Neural cell (in vitro differentiated cells): Measurements from ENCODE around the gene ASXL1. TPM values are rescaled to one million over a fixed set of nuclear protein-coding genes. Genes with fewer than 3 reads are reported as not detected.

Source experiments
- H2AFZ ChIP-seq: fragments of 200-600, 300-800 bp; sonication (generic), shearing (Covaris generic); 2 replicates; pipeline ENCODE4 v1.6.0; 2014; ENCODE audit warnings: low read depth, mild to moderate bottlenecking, antibody characterized with exemption, low read length, moderate library complexity
- H3F3A ChIP-seq: fragments of 200-600 bp; shearing (Covaris generic); 2 replicates; pipeline ENCODE4 v1.6.1; 2016; ENCODE audit warnings: mild to moderate bottlenecking, moderate library complexity, mixed read lengths, antibody characterized with exemption, low read length; ENCODE audit not compliant: insufficient read depth, poor library complexity, severe bottlenecking
- H3K27ac ChIP-seq: fragments of 200-600, 300-800 bp; sonication (generic), shearing (Covaris generic); 2 replicates; pipeline ENCODE4 v1.5.1; 2014; ENCODE audit warnings: mild to moderate bottlenecking, low read length, moderate library complexity
- H3K27me3 ChIP-seq: fragments of 300-800, 200-600 bp; sonication (generic), shearing (Covaris generic); 2 replicates; pipeline ENCODE4 v1.6.0; 2014; ENCODE audit warnings: mild to moderate bottlenecking, low read depth, low read length, moderate library complexity; ENCODE audit not compliant: insufficient read depth
- H3K36me3 ChIP-seq: fragments of 300-800, 200-600 bp; sonication (generic), shearing (Covaris generic); 2 replicates; pipeline ENCODE4 v1.5.1; 2014; ENCODE audit warnings: mild to moderate bottlenecking, antibody characterized with exemption, low read length, moderate library complexity; ENCODE audit not compliant: insufficient read depth
- H3K4me2 ChIP-seq: fragments of 300-800, 200-600 bp; sonication (generic), shearing (Covaris generic); 2 replicates; pipeline ENCODE4 v1.6.0; 2014; ENCODE audit warnings: mild to moderate bottlenecking, low read length
- H3K4me3 ChIP-seq: fragments of 300-800, 200-600 bp; sonication (generic), shearing (Covaris generic); 2 replicates; pipeline ENCODE4 v1.5.1; 2014; ENCODE audit warnings: mild to moderate bottlenecking, low read length, moderate library complexity
- H3K79me2 ChIP-seq: fragments of 200-600 bp; shearing (Covaris generic); replicated peaks from 2 replicates; pipeline ENCODE4 v1.6.0; 2014; ENCODE audit warnings: mild to moderate bottlenecking, low read length, moderate library complexity; ENCODE audit not compliant: insufficient read depth
- H3K9ac ChIP-seq: fragments of 300-800, 200-600 bp; sonication (generic), shearing (Covaris generic); 2 replicates; pipeline ENCODE4 v1.6.1; 2016; ENCODE audit warnings: mild to moderate bottlenecking, low read length, mixed read lengths
- H3K9me2 ChIP-seq: fragments of 200-600 bp; shearing (Covaris generic); 2 replicates; pipeline ENCODE4 v1.6.1; 2016; ENCODE audit warnings: mild to moderate bottlenecking, low read length, mixed read lengths; ENCODE audit not compliant: insufficient read depth
- H3K9me3 ChIP-seq: fragments of 200-600, 300-800 bp; sonication (generic), shearing (Covaris generic); 2 replicates; pipeline ENCODE4 v1.6.1; 2016; ENCODE audit warnings: mild to moderate bottlenecking, mixed run types, low read length, moderate library complexity, mixed read lengths
- H4K20me1 ChIP-seq: fragments of 200-600 bp; shearing (Covaris generic); 2 replicates; pipeline ENCODE4 v1.6.1; 2016; ENCODE audit warnings: mild to moderate bottlenecking, mixed run types; ENCODE audit not compliant: insufficient read depth
- CTCF ChIP-seq: fragments of 450-650 bp; IDR thresholded peaks from 2 replicates; pipeline ENCODE4 v1.5.1; 2014; ENCODE audit warnings: antibody characterized with exemption, mild to moderate bottlenecking, moderate library complexity; ENCODE audit not compliant: poor library complexity, severe bottlenecking
- EP300 ChIP-seq: fragments of 450-650 bp; conservative IDR thresholded peaks from 2 replicates; pipeline ENCODE4 v1.6.1; 2014; ENCODE audit warnings: antibody characterized with exemption, mild to moderate bottlenecking, moderate library complexity; ENCODE audit not compliant: poor library complexity, severe bottlenecking
- MXI1 ChIP-seq: fragments of 450-650 bp; conservative IDR thresholded peaks from 2 replicates; pipeline ENCODE4 v1.6.1; 2014; ENCODE audit warnings: antibody characterized with exemption, mild to moderate bottlenecking; ENCODE audit not compliant: poor library complexity, severe bottlenecking
- POLR2AphosphoS5 ChIP-seq: IDR thresholded peaks from 2 replicates; pipeline ENCODE4 v1.6.1; 2012
- SMC3 ChIP-seq: fragments of 450-650 bp; conservative IDR thresholded peaks from 2 replicates; pipeline ENCODE4 v1.6.1; 2014; ENCODE audit warnings: antibody characterized with exemption, mild to moderate bottlenecking, moderate library complexity; ENCODE audit not compliant: poor library complexity
- TAF1 ChIP-seq: IDR thresholded peaks from 2 replicates; pipeline ENCODE4 v1.6.1; 2012; ENCODE audit warnings: low read depth
- polyA plus RNA-seq: library from polyadenylated mRNA; depleted of rRNA; stranded (reverse); fragments of >200 nt; gene quantifications from 2 replicates; pipeline ENCODE4 v1.2.3, GENCODE V29; 2014
- TF ChIP-seq, protein P1 (sequence below): IDR thresholded peaks from 2 replicates; pipeline ENCODE4 v1.6.1; 2012; ENCODE audit warnings: borderline replicate concordance

Gene ASXL1
- polyA plus RNA-seq, 1 donor from 2014 or later, result 45.9 TPM

GRCh38 chr20:32488066-32488838 lies 130.1 kb downstream of the ASXL1 start:
- H3K9me2 ChIP-seq, result no peaks in the 10 kb centered on the region
- peaks cover 5% of the 10 kb centered on the region for H3K79me2 ChIP-seq
- H3K4me2 ChIP-seq, result no peak overlapping the region
- no peak overlapping the region for H2AFZ ChIP-seq
- H3K9ac ChIP-seq, result no peak overlapping the region
- H3K4me3 ChIP-seq, result no peak overlapping the region
- no peaks in the 10 kb centered on the region for H3K36me3 ChIP-seq
- H4K20me1 ChIP-seq, result no peaks in the 10 kb centered on the region
- peaks cover 6% of the 10 kb centered on the region for H3F3A ChIP-seq
- no peaks in the 10 kb centered on the region for H3K27me3 ChIP-seq
- H3K9me3 ChIP-seq, result no peaks in the 10 kb centered on the region
- H3K27ac ChIP-seq, result no peak overlapping the region
- TF ChIP-seq CTCF (no peak), SMC3 (no peak), POLR2AphosphoS5 (no peak), EP300 (no peak), TAF1 (no peak), MXI1 (no peak)
- TF ChIP-seq, protein P1, sequence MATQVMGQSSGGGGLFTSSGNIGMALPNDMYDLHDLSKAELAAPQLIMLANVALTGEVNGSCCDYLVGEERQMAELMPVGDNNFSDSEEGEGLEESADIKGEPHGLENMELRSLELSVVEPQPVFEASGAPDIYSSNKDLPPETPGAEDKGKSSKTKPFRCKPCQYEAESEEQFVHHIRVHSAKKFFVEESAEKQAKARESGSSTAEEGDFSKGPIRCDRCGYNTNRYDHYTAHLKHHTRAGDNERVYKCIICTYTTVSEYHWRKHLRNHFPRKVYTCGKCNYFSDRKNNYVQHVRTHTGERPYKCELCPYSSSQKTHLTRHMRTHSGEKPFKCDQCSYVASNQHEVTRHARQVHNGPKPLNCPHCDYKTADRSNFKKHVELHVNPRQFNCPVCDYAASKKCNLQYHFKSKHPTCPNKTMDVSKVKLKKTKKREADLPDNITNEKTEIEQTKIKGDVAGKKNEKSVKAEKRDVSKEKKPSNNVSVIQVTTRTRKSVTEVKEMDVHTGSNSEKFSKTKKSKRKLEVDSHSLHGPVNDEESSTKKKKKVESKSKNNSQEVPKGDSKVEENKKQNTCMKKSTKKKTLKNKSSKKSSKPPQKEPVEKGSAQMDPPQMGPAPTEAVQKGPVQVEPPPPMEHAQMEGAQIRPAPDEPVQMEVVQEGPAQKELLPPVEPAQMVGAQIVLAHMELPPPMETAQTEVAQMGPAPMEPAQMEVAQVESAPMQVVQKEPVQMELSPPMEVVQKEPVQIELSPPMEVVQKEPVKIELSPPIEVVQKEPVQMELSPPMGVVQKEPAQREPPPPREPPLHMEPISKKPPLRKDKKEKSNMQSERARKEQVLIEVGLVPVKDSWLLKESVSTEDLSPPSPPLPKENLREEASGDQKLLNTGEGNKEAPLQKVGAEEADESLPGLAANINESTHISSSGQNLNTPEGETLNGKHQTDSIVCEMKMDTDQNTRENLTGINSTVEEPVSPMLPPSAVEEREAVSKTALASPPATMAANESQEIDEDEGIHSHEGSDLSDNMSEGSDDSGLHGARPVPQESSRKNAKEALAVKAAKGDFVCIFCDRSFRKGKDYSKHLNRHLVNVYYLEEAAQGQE, result no peak

Other genes with a start within 250 kb of the ASXL1 start
- gene TM9SF4, start 248.6 kb upstream of the ASXL1 start, polyA plus RNA-seq, result 17.8 and 18.3 TPM in 2 replicates
- 2.5 and 2.7 TPM in 2 replicates for gene PLAGL2, start 150.6 kb upstream of the ASXL1 start, polyA plus RNA-seq
- 14.0 and 15.5 TPM in 2 replicates for gene POFUT1, start 150.5 kb upstream of the ASXL1 start, polyA plus RNA-seq
- 49.4 and 53.0 TPM in 2 replicates for gene KIF3B, start 80.7 kb upstream of the ASXL1 start, polyA plus RNA-seq
- gene NOL4L, start 227.0 kb downstream of the ASXL1 start, polyA plus RNA-seq, result 20.4 and 27.2 TPM in 2 replicates